Activated naive CD4-positive, alpha-beta T cell treated with Interleukin-2 at 50 U/mL for 16 hours (primary cell): ENCODE measurements around the gene KDM6A.
"Not testable (repeated sequence)": the region's sequence is repeated elsewhere in the genome, so short reads cannot be mapped to it uniquely, and the experiment has no call there.

Experiments
- DNase-seq: peaks from one replicate; pipeline ENCODE4 v3.0.0-alpha.2; 2020

Gene KDM6A

GRCh38 chrX:44890247-44890646 lies 17.3 kb downstream of the KDM6A start:
- no peak for DNase-seq

- DNase-seq, result not testable (repeated sequence)
These were observed 17.7 kb downstream of the KDM6A start for GRCh38 chrX:44890687-44891086.

DNA sequence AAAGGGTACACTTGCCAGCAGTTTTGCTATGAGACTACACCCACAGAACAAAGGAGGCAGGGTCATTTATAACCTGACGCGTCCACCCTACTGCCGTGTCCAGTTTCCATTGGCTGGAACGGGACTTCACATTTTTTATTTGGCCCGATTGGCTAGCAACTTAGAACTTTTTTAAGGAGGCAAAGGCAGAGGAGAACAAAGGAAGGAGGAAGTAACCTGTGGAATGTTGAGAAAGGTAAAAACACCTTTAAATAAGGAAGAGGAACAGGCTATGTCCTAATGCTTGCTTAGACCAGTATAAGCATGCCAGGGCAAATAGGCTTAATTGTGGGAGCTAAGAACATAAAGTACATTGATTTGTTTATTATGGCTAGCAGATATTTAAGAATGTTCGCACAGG lies 18.7 kb downstream of the KDM6A start:
- DNase-seq, result no peak

- DNase-seq, result no peak
These were observed 23.8 kb downstream of the KDM6A start for GRCh38 chrX:44896876-44897186.

GRCh38 chrX:44897539-44897938 lies 24.6 kb downstream of the KDM6A start:
- DNase-seq, result no peak

DNA sequence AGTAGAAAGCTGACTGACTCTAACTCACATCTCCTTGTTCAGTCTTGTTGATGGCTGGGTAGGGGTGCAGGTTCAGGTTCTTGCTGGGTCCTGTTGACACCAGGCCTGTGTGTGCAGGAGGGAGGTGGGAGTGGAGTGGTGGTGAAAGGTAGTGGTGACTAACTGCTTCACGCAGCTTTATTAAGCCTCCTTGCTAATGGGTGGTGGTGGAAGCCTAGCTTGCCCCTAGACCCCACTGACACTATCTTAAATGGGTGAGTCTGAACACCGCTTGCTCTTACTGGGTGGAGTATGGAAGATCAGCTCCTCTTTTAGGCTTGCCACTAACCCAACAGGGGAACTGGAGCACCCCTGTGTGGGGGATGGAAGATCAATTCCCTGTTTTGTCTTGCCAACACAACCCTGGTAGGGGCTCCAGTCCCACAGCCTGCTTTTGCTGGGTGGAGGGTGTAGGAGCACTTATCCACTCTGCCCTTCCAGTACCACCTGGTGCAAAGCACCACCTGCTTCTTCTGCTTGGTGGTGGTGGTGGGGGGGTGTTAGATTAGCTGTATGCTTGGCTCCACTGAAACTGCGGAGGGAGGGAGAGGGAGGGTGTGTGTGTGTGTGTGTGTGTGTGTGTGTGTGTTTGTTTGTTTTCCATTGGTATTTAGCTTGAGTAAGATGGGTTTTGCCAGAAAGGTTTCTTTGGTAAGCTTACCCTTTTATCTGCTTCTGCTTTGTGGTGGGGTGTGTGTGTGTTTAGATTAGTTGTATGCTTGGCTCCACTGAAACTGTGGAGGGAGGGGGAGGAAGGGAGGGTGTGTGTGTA lies 25.6 kb downstream of the KDM6A start:
- peak; percentile 4 for DNase-seq

- no peak for DNase-seq
These were observed 27.0 kb downstream of the KDM6A start for GRCh38 chrX:44899946-44900345.

DNA sequence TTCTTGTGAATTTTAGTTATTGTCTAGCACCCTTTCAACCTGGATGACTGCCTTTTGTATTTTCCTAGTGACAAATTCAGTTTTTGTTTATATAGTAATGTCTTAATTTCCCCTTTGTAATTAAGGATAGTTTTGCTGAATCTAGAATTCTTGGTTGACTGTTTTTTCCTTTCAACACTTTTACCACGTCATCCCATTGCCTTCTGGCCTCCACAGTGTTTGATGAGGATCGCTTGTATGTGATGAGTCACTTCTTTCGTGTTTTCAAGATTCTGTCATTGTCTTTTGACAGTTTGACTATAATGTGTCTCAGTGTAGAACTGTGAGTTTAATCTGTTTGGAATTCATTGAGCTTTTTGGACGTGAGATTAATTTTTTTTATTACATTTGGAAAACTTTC lies 30.1 kb downstream of the KDM6A start:
- peak; percentile 6 for DNase-seq

DNA sequence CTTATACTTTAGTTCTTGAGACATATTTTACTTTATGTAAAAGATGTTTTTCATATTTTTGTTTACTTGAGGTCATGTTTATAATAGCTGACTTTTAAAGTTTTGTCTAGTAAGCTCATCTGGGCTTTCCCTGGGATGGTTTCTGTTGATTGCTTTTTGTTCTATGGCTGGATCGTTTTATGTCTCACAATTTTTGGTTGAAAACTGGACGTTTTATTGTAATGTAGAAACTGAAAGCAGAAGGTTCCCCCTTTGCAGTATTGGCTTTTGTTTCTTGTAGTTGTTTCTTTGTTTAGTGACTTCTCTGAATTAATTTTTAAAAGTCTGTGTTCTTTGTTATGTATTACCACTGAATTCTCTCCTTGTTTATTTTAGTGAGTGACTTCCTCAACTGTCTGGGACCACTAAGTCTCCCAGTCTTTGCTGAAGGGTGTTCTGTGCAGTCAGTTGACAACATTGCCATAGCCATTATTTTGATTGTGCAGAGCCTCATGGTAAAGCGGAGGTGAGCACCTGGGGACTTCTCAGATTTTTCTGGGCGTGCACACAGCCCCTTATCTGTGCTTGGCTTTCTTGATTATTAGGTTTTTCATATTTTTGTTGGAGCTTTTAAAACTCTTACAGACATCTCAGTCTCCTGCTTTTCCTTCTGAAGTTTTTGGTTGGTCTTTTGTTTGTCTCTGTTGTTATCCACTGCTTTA lies 31.0 kb downstream of the KDM6A start:
- no peak for DNase-seq

DNA sequence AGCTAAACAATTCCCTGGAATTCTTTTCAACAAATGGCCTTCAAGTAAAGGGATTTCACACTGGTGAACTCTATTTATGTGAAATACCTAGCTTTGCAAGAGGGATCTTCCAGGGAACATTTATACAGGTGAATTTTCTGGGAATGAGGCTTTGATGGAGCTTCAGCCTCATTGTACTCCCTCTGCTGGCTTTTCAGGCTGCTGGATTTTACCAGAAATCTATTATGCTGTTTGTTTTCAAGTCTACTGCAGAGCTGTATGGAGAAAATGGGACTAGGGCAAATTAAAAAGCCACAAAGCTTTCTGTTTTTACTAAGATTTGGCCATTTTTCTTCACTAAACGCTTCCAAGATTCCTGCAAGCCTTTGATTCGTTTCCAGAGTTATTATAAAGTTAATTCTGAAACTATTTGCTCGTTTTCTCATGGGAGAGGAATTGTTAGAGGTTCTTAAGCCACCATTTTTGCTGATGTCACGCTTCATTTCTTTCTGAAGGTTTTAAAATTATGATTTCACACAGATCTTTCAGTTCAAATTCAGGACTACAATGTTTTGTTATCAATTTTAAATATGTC lies 31.6 kb downstream of the KDM6A start:
- DNase-seq, result no peak

DNA sequence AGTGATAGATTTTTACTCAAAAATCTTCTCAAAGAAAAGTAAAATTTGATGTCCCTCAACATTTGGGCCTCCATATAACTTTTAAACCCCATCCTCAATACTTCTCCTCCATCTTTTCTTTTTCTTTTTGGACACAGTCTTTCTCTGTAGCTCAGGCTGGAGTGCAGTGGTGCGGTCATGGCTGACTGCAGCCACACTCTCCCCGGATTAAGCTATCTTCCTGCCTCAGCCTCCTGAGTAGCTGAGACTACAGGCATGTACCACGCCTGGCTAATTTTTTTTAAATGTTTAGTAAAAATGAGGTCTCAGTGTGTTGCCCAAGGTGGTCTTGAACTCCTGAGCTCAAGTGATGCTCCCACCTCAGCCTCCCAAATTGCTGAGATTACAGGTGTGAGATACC lies 33.1 kb downstream of the KDM6A start:
- DNase-seq, result no peak

DNA sequence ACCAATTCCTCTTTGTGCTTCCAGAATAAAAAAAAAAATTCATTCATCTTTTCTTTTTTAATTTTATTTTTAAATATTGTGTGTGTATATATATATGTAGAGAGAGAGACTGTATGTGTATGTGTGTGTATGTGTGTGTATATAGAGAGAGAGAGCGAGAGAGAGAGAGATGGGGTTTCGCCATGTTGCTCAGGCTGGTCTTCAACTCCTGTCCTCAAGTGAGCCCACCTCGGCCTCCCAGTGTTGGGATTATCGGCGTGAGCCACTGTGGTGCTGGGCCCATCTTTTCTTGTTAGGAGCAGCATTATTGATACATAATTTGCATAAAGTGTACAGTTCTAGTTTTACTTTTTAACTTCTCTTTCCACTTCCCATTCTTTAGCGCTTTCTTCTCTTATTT lies 33.6 kb downstream of the KDM6A start:
- DNase-seq, result no peak

GRCh38 chrX:44908153-44908552 lies 35.2 kb downstream of the KDM6A start:
- no peak for DNase-seq

DNA sequence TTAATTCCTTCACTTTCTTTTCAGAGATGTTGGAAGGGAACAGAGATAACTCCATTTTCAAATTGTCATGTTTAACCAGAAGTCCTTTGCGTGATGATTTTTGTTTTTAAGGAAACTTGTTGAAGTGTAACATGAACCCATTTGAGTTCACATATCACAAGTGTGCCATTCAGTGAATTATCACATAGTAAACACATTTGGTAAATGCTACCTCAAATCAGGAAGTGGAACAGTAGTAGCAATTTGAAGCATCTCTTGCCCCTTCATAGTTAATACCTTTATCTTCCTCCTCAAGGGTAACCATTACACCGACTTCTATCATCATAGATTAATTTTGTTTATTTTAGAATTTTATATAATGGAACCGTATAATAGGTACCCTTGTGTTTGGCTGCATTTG lies 35.8 kb downstream of the KDM6A start:
- DNase-seq, result no peak

GRCh38 chrX:44910508-44910907 lies 37.5 kb downstream of the KDM6A start:
- not testable (repeated sequence) for DNase-seq

GRCh38 chrX:44911074-44911600 lies 38.1 kb downstream of the KDM6A start:
- not testable (repeated sequence) for DNase-seq

- DNase-seq, result no peak
These were observed 40.9 kb downstream of the KDM6A start for GRCh38 chrX:44913656-44914531.

GRCh38 chrX:44914532-44915198 lies 41.7 kb downstream of the KDM6A start:
- no peak for DNase-seq

GRCh38 chrX:44915361-44915868 lies 42.4 kb downstream of the KDM6A start:
- no peak for DNase-seq

DNA sequence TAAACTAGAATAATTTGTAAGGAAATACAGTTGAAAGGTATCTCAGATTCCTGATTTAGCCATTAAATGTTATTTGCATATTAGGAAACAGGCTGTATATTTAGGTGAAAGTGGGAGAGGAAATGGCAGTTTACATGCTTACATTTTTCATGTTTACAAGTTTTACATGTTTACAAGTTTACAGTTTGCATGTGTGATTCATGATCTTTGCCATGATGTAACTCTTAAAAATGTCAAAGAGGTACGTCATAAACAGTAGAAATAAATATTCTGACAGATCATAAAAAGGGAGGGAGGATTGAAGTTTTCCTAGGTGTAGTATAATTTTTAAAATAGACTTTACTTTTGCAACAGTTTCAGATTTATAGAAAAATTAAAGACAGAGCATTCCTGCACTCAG lies 45.7 kb downstream of the KDM6A start:
- no peak for DNase-seq

DNA sequence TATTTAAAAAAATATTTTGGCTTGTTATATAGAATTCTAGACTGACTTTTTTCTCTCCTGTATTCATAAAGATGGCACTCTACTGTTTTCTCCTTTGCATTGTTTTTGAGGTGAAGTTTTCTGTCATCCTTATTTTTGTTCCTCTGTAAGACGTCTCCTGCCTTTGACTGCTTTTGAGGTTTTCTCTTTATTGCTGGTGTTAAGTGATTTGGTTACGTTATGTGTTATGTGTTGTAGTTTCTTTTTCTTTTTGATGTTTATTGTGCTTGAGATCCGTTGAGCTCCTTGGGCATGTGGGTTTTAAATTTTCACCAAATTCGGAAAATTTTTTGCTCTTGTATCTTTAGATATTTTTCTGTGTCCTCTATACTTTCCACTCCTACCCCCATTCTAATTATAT lies 50.0 kb downstream of the KDM6A start:
- DNase-seq, result no peak

DNA sequence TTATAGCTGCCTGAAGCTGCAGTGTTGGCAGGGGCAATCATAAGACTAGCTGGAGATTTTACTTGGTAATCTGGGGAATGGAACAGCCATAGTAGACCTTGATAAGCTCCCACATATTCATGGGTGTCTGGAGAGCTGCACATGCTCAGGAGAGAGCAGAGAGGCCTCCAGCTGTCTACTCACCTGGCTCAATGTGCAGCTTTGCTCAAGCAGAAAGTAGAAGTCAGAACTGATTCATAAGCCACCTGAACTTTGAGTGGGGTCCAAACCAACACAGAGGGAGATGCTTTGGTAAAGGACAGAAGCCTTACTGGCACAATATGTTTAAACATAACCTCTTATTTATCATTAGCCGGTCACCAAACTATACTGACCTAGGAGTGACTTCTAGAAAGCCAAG lies 54.4 kb downstream of the KDM6A start:
- no peak for DNase-seq
